B cell (primary cell): ENCODE measurements around the gene TIAM1. TPM values are rescaled to one million over a fixed set of nuclear protein-coding genes. Genes with fewer than 3 reads are reported as not detected.

Source experiments
- ATAC-seq: fragments of 200-7000 bp; cut with Tn5 transposase; one replicate; pipeline ENCODE4 v1.10.0; 2021; ENCODE audit warnings: low read depth, mild to moderate bottlenecking, moderate number of reproducible peaks, moderate library complexity
- CTCF ChIA-PET: fragments of 350-600 bp; sonication (Branson Sonifier 250); formaldehyde crosslinking; loops from one replicate; lab custom pipeline; 2021; ENCODE audit warnings: antibody characterized with exemption, inconsistent platforms; lab: Charles Lee
- POLR2A ChIA-PET: fragments of 350-600 bp; sonication (Branson Sonifier 250); formaldehyde crosslinking; loops from one replicate; lab custom pipeline; 2021; ENCODE audit warnings: antibody characterized with exemption; lab: Charles Lee
- DNase-seq: peaks from one replicate; pipeline ENCODE4 v3.0.0; 2013
- H2AFZ ChIP-seq: 2 replicates; pipeline ENCODE4 v1.6.1; 2012; ENCODE audit warnings: mild to moderate bottlenecking, low read depth, low read length; ENCODE audit not compliant: insufficient read depth, poor library complexity, severe bottlenecking
- H3K27ac ChIP-seq, 2 donors: 1 replicate in 1 of 2; 2 replicates in 1 of 2; pipeline ENCODE4 v1.5.1; 2012 to 2013; ENCODE audit warnings: low read length in 2 of 2, mild to moderate bottlenecking in 2 of 2, moderate library complexity in 1 of 2
- H3K27me3 ChIP-seq, 4 experiments: fragments of 200-600 bp in 1 of 4; sonication (generic) in 1 of 4; replicated peaks in 1 of 4; 1 replicate in 2 of 4; 2 replicates in 2 of 4; pipeline versions ENCODE4 v1.6.1 to v1.7.0; 2013 to 2016; ENCODE audit warnings: low read length in 3 of 4, mild to moderate bottlenecking in 2 of 4, mixed read lengths in 1 of 4, moderate library complexity in 1 of 4; ENCODE audit not compliant: insufficient read depth in 4 of 4, control insufficient read depth in 3 of 4; ENCODE audit errors: control extremely low read depth in 1 of 4
- H3K36me3 ChIP-seq, 2 experiments: replicated peaks in 1 of 2; 1 replicate in 1 of 2; 2 replicates in 1 of 2; pipeline versions ENCODE4 v1.6.1 to v1.7.1; 2013; ENCODE audit warnings: low read length in 1 of 2; ENCODE audit not compliant: insufficient read depth in 2 of 2, control insufficient read depth in 1 of 2; ENCODE audit errors: control extremely low read depth in 1 of 2, extremely low read depth in 1 of 2
- H3K4me1 ChIP-seq, 2 donors: fragments of 200-600 bp in 1 of 2; sonication (generic) in 1 of 2; 1 replicate in 1 of 2; 2 replicates in 1 of 2; pipeline versions ENCODE4 v1.5.1 to v1.6.1; 2013 to 2017; ENCODE audit warnings: low read length in 2 of 2; ENCODE audit not compliant: control insufficient read depth in 2 of 2, insufficient read depth in 2 of 2
- H3K4me2 ChIP-seq: replicated peaks from 2 replicates; pipeline ENCODE3; 2012; ENCODE audit warnings: mild to moderate bottlenecking, low read depth, low read length; ENCODE audit not compliant: poor library complexity, severe bottlenecking
- H3K4me3 ChIP-seq, 5 experiments: fragments of 200-600 bp in 1 of 5; sonication (generic) in 1 of 5; 1 replicate in 3 of 5; 2 replicates in 2 of 5; pipeline versions ENCODE4 v1.5.1 to v1.7.0; 2011 to 2016; ENCODE audit warnings: low read length in 4 of 5, mild to moderate bottlenecking in 4 of 5, low read depth in 2 of 5, control low read depth in 1 of 5, moderate library complexity in 1 of 5; ENCODE audit not compliant: insufficient read depth in 1 of 5; ENCODE audit errors: control extremely low read depth in 1 of 5, extremely low read depth in 1 of 5
- H3K79me2 ChIP-seq: fragments of 200-600 bp; sonication (generic); one replicate; pipeline ENCODE4 v1.6.0; 2016; ENCODE audit warnings: low read length; ENCODE audit not compliant: control insufficient read depth, insufficient read depth
- H3K9ac ChIP-seq: fragments of 200-600 bp; sonication (generic); 2 replicates; pipeline ENCODE4 v1.6.1; 2017; ENCODE audit warnings: mild to moderate bottlenecking, low read length, moderate library complexity
- H3K9me3 ChIP-seq, 3 donors: one replicate each; pipeline versions ENCODE4 v1.6.1 to v1.7.1; 2013; ENCODE audit warnings: low read length in 2 of 3; ENCODE audit not compliant: control insufficient read depth in 2 of 3, insufficient read depth in 1 of 3; ENCODE audit errors: control extremely low read depth in 1 of 3
- H4K20me1 ChIP-seq: 2 replicates; pipeline ENCODE4 v1.6.0; 2012; ENCODE audit warnings: mild to moderate bottlenecking, low read length; ENCODE audit not compliant: insufficient read depth, control insufficient read depth, poor library complexity, severe bottlenecking
- H3K27ac Mint-ChIP-seq: one replicate; pipeline ENCODE4 v1.8.0; 2021; ENCODE audit warnings: mixed read lengths
- H3K27me3 Mint-ChIP-seq: one replicate; pipeline ENCODE4 v1.8.0; 2021; ENCODE audit warnings: mixed read lengths
- H3K4me1 Mint-ChIP-seq: one replicate; pipeline ENCODE4 v1.8.0; 2021; ENCODE audit warnings: mixed read lengths
- H3K4me3 Mint-ChIP-seq: one replicate; pipeline ENCODE4 v1.8.0; 2021; ENCODE audit warnings: mixed read lengths
- H3K9me3 Mint-ChIP-seq: one replicate; pipeline ENCODE4 v1.8.0; 2022; ENCODE audit warnings: mixed read lengths; ENCODE audit not compliant: insufficient read depth
- CTCF ChIP-seq: fragments of 200-600 bp; IDR thresholded peaks from one replicate; pipeline ENCODE4 v1.8.0; 2022; ENCODE audit warnings: antibody characterized with exemption, mild to moderate bottlenecking
- EZH2 ChIP-seq: IDR thresholded peaks from 2 replicates; pipeline ENCODE4 v1.6.1; 2012; ENCODE audit warnings: borderline replicate concordance, low read depth, mild to moderate bottlenecking, moderate library complexity, low read length; ENCODE audit not compliant: insufficient read depth, poor library complexity, severe bottlenecking
- WGBS: methylation state at CpG from one replicate; pipeline ENCODE4 v1.1.5; 2013; ENCODE audit warnings: missing lambda C conversion rate; ENCODE audit not compliant: insufficient coverage; 5-methylcytosine and 5-hydroxymethylcytosine counted together
- intact Hi-C: fragments of 100-400 bp; cut with micrococcal nuclease; formaldehyde crosslinking; loops from one replicate; pipeline ENCODE4 v1.10.0; 2022
- polyA plus RNA-seq: library from polyadenylated mRNA; depleted of rRNA; stranded (reverse); fragments of >200 nt; gene quantifications from 2 replicates; pipeline ENCODE4 v1.2.3, GENCODE V29; 2012
- total RNA-seq, 2 donors: library from RNA; stranded (reverse); fragments of 120-200 nt in 1 of 2; gene quantifications; 1 replicate in 1 of 2; 2 replicates in 1 of 2; pipeline versions ENCODE4 v1.2.3 to v1.2.4, GENCODE V29; 2013 to 2022

The TIAM1 gene
- total and polyA plus RNA-seq, 2 donors (not counting 1 experiment from before 2014, with no cell fraction given): 0.51 to 1.0 TPM

GRCh38 chr21:31213787-31214186 lies 130.3 kb downstream of the TIAM1 start:
- no peaks in the 10 kb centered on the region for H3K36me3 ChIP-seq
- no peaks in the 10 kb centered on the region for H3K27me3 ChIP-seq
- no peaks in the 10 kb centered on the region for H3K9me3 ChIP-seq
- H3K4me2 ChIP-seq: no peak overlapping the region
- no peak overlapping the region for H2AFZ ChIP-seq
- WGBS: 86% methylated on average over 1 of the region's 2 CpGs
- Mint-ChIP-seq H3K9me3 (no peaks in the 10 kb centered on the region), H3K27me3 (no peaks in the 10 kb centered on the region), H3K27ac (no peak overlapping the region), H3K4me1 (no peaks in the 10 kb centered on the region), H3K4me3 (no peak overlapping the region)
- H3K4me1 ChIP-seq: no peaks in the 10 kb centered on the region
- intact Hi-C loops: no loop called here
- ChIA-PET POLR2A (no interaction called here), CTCF (interaction anchor here (0.8 to 2.3 kb wide), 2 partner anchors 15 to 367 kb away, joined by 4 to 10 read pairs; no protein-coding TSS in a partner anchor)
- no peaks in the 10 kb centered on the region for H4K20me1 ChIP-seq
- no peak for DNase-seq
- no peak overlapping the region for H3K9ac ChIP-seq
- no peak overlapping the region for H3K27ac ChIP-seq
- no peak overlapping the region for H3K4me3 ChIP-seq
- H3K79me2 ChIP-seq: no peaks in the 10 kb centered on the region
- ATAC-seq: no peak
- no peak for TF ChIP-seq EZH2

DNA sequence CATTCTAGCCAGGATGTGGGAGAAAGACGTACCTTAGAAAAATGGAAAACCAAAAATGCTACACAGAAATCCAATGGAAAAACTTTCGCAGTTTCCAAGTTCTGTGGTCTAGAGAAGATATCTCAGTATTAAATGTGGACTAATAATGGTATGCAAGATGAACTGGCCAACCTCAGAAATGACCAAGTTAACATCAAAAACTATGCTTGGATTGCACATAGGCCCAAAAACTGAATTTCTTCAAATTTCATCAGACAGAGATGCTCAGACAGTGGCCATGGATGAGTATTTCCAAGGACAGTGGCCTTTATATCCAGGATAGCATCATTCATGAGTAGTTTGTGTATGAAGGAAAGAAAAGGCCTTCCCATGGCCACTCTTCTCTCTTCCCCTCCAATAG lies 132.2 kb downstream of the TIAM1 start:
- WGBS: no CpG with 5 or more reads among the region's 2 CpGs
- H3K9me3 Mint-ChIP-seq: no peaks in the 10 kb centered on the region
- POLR2A ChIA-PET: no interaction called here
- H3K4me3 ChIP-seq: no peak overlapping the region
- H3K4me3 Mint-ChIP-seq: no peak overlapping the region
- no peaks in the 10 kb centered on the region for H4K20me1 ChIP-seq
- H3K4me1 Mint-ChIP-seq: no peaks in the 10 kb centered on the region
- ATAC-seq (no peak), DNase-seq (no peak)
- no peak overlapping the region for H3K27ac Mint-ChIP-seq
- no peaks in the 10 kb centered on the region for H3K27me3 ChIP-seq
- H2AFZ ChIP-seq: no peak overlapping the region
- no peaks in the 10 kb centered on the region for H3K4me1 ChIP-seq
- CTCF ChIA-PET: interaction anchor here (0.6 kb wide), 1 partner anchor 9 kb away, joined by 3 read pairs; no protein-coding TSS in a partner anchor
- H3K9ac ChIP-seq: no peak overlapping the region
- no peaks in the 10 kb centered on the region for H3K27me3 Mint-ChIP-seq
- H3K4me2 ChIP-seq: no peak overlapping the region
- no peaks in the 10 kb centered on the region for H3K9me3 ChIP-seq
- TF ChIP-seq CTCF: no peak
- TF ChIP-seq EZH2: no peak
- no peak overlapping the region for H3K27ac ChIP-seq
- intact Hi-C loops: no loop called here
- no peaks in the 10 kb centered on the region for H3K79me2 ChIP-seq
- H3K36me3 ChIP-seq: no peaks in the 10 kb centered on the region
